GM19395 (cell line): ENCODE results near the gene FAM124A.

Experiments
- ATAC-seq: cut with Tn5 transposase; IDR thresholded peaks from one replicate; pipeline ENCODE4 v1.9.1; 2021; ENCODE audit warnings: mild to moderate bottlenecking, moderate library complexity; ENCODE audit not compliant: unreplicated experiment

FAM124A gene

GRCh38 chr13:51297556-51297955 lies 75.4 kb downstream of the FAM124A start:
- ATAC-seq = no peak

GRCh38 chr13:51298812-51299211 lies 76.6 kb downstream of the FAM124A start:
- no peak for ATAC-seq

GRCh38 chr13:51303063-51303552 lies 80.9 kb downstream of the FAM124A start:
- ATAC-seq = no peak

- ATAC-seq = no peak
Measured at GRCh38 chr13:51303882-51304281, 81.7 kb downstream of the FAM124A start.

- no peak for ATAC-seq
Measured at GRCh38 chr13:51305271-51305967, 83.2 kb downstream of the FAM124A start.

- no peak for ATAC-seq
Measured at GRCh38 chr13:51308781-51309180, 86.6 kb downstream of the FAM124A start.

- ATAC-seq = no peak
Measured at GRCh38 chr13:51311231-51311630, 89.0 kb downstream of the FAM124A start.

GRCh38 chr13:51311957-51312520 lies 89.8 kb downstream of the FAM124A start:
- ATAC-seq = no peak

- ATAC-seq = no peak
Measured at GRCh38 chr13:51313619-51314018, 91.4 kb downstream of the FAM124A start.

GRCh38 chr13:51317262-51317661 lies 95.1 kb downstream of the FAM124A start:
- no peak for ATAC-seq

GRCh38 chr13:51318015-51318414 lies 95.8 kb downstream of the FAM124A start:
- no peak for ATAC-seq

GRCh38 chr13:51318876-51319275 lies 96.7 kb downstream of the FAM124A start:
- ATAC-seq = no peak

- no peak for ATAC-seq
Measured at GRCh38 chr13:51321836-51322235, 99.6 kb downstream of the FAM124A start.

GRCh38 chr13:51322826-51323225 lies 100.6 kb downstream of the FAM124A start:
- no peak for ATAC-seq

- ATAC-seq = no peak
Measured at GRCh38 chr13:51323824-51324511, 101.8 kb downstream of the FAM124A start.

GRCh38 chr13:51324714-51325420 lies 102.7 kb downstream of the FAM124A start:
- ATAC-seq = no peak

GRCh38 chr13:51325837-51326236 lies 103.6 kb downstream of the FAM124A start:
- no peak for ATAC-seq

GRCh38 chr13:51326777-51327176 lies 104.6 kb downstream of the FAM124A start:
- no peak for ATAC-seq

- no peak for ATAC-seq
Measured at GRCh38 chr13:51327961-51328360, 105.8 kb downstream of the FAM124A start.

GRCh38 chr13:51328488-51328887 lies 106.3 kb downstream of the FAM124A start:
- ATAC-seq = no peak

GRCh38 chr13:51329606-51330005 lies 107.4 kb downstream of the FAM124A start:
- no peak for ATAC-seq
